Cerebellar nuclear complex (tissue), 1 donor: ENCODE results near the gene ATF5.

Experiments used
- DNase-seq, 2 experiments: peaks; one replicate each; lab custom pipeline; 2025; lab: John Stamatoyannopoulos, UW

ATF5 gene

GRCh38 chr19:49929121-49929610 lies at the start of gene ATF5, which contains the start of gene NUP62:
Gene ATF5, plus strand, starts transcription at chr19:49929205. Its CDS starts 1,646 bp downstream, at chr19:49930851.
Gene NUP62, minus strand, starts transcription at chr19:49929504. Its CDS starts 19,697 bp downstream, at chr19:49909807.
- DNase-seq: peak in 1 of 2 experiments; percentile 44

GRCh38 chr19:49879243-49879963 lies 49.6 kb upstream of the ATF5 start:
- DNase-seq: no peak

- no peak for DNase-seq
Observed at GRCh38 chr19:49880162-49880869, 48.7 kb upstream of the ATF5 start.

GRCh38 chr19:49881186-49881585 lies 47.8 kb upstream of the ATF5 start:
- no peak for DNase-seq

- no peak for DNase-seq
Observed at GRCh38 chr19:49881672-49882394, 47.2 kb upstream of the ATF5 start.

- DNase-seq: no peak
Observed at GRCh38 chr19:49882643-49883042, 46.4 kb upstream of the ATF5 start.

- DNase-seq: no peak
Observed at GRCh38 chr19:49883094-49883493, 45.9 kb upstream of the ATF5 start.

GRCh38 chr19:49884109-49884508 lies 44.9 kb upstream of the ATF5 start:
- no peak for DNase-seq

GRCh38 chr19:49884760-49885159 lies 44.2 kb upstream of the ATF5 start:
- no peak for DNase-seq

- no peak for DNase-seq
Observed at GRCh38 chr19:49887037-49887664, 41.9 kb upstream of the ATF5 start.

GRCh38 chr19:49887665-49888509 lies 41.1 kb upstream of the ATF5 start:
- DNase-seq: no peak

- no peak for DNase-seq
Observed at GRCh38 chr19:49888510-49888824, 40.5 kb upstream of the ATF5 start.

GRCh38 chr19:49889038-49889686 lies 39.8 kb upstream of the ATF5 start:
- DNase-seq: no peak

GRCh38 chr19:49889687-49890348 lies 39.2 kb upstream of the ATF5 start:
- DNase-seq: no peak

GRCh38 chr19:49890349-49891311 lies 38.4 kb upstream of the ATF5 start:
- DNase-seq: no peak

GRCh38 chr19:49891393-49891792 lies 37.6 kb upstream of the ATF5 start:
- DNase-seq: no peak

- no peak for DNase-seq
Observed at GRCh38 chr19:49892716-49893115, 36.3 kb upstream of the ATF5 start.

- no peak for DNase-seq
Observed at GRCh38 chr19:49894011-49894664, 34.9 kb upstream of the ATF5 start.
